Measurements from ENCODE around the gene PAM. TPM values are rescaled to one million over a fixed set of nuclear protein-coding genes. Genes with fewer than 3 reads are reported as not detected.

PAM gene
- total RNA-seq, 1 donor: 266 TPM

DNA sequence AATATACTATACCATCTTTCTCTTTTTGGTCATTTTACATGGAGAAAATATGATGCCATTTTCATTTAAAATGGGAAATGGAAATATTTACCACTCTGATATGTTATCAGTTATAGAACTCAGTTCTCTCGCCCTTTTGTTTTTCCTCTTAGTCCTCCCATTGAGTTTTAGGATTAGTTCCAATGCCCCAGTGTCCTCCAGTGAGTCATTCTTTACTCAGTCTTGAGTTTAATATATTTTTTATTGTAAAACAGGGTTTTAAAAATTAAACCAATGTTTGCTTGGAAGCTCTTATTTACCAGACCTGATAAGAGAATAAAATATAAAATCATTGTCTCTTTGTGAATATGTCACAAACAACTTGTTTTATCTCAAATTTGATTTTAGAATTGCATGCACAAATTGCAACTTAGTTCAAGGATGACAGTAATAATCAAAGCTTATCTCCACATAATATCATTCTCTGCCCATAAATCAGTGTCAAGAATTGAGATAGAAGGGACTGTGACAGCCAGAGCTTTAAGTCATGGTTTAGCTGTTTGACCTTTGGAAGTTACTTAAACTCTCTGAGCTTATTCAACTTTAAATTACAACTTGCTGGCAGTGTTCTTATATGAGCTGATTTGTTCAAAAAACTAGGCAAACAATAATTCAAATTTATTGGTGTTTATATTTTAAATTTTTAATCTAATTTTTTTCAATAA is 166.4 kb downstream of the PAM start:
- no peak overlapping the region for H3K4me3 ChIP-seq (ENCODE audit: low read depth, low read length)
- TF ChIP-seq, protein P1, sequence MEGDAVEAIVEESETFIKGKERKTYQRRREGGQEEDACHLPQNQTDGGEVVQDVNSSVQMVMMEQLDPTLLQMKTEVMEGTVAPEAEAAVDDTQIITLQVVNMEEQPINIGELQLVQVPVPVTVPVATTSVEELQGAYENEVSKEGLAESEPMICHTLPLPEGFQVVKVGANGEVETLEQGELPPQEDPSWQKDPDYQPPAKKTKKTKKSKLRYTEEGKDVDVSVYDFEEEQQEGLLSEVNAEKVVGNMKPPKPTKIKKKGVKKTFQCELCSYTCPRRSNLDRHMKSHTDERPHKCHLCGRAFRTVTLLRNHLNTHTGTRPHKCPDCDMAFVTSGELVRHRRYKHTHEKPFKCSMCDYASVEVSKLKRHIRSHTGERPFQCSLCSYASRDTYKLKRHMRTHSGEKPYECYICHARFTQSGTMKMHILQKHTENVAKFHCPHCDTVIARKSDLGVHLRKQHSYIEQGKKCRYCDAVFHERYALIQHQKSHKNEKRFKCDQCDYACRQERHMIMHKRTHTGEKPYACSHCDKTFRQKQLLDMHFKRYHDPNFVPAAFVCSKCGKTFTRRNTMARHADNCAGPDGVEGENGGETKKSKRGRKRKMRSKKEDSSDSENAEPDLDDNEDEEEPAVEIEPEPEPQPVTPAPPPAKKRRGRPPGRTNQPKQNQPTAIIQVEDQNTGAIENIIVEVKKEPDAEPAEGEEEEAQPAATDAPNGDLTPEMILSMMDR (IDR thresholded peaks at IDR 0.05; ENCODE audit: insufficient read depth, low read depth, low read length): no peak
- DNase-seq (ENCODE audit: low read depth): no peak

DNA sequence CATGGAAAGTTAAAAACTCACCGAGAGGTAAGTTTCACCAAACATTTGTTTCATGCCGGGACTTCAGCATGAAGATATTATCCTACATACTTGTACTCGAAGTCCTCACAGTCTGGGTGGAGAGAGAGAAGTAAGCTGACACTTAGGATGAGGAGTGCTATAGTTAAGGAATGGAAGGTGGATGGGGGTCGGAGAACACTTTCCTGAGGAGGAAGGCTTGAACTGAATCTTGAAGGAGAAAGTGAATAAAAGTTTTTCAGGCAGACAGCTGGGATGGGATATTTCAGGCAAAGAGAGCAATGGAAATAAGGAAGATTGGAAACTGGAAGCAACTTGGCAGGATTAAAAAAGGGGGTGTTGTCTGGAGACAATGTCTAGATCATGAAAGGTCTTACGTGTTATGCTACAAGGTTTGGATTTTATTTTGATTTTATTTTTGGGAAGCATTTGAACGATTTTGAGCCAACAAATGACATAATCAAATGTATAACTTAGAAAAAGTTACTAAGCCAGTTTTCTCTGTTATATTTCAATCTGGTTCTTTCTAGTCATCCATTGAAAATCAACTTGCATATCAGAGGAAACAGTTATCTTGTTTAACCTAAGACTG is 167.1 kb downstream of the PAM start:
- H3K4me3 ChIP-seq (ENCODE audit: low read depth, low read length): no peak overlapping the region
- TF ChIP-seq, protein P1 (IDR thresholded peaks at IDR 0.05; ENCODE audit: insufficient read depth, low read depth, low read length): no peak
- no peak for DNase-seq (ENCODE audit: low read depth)

DNA sequence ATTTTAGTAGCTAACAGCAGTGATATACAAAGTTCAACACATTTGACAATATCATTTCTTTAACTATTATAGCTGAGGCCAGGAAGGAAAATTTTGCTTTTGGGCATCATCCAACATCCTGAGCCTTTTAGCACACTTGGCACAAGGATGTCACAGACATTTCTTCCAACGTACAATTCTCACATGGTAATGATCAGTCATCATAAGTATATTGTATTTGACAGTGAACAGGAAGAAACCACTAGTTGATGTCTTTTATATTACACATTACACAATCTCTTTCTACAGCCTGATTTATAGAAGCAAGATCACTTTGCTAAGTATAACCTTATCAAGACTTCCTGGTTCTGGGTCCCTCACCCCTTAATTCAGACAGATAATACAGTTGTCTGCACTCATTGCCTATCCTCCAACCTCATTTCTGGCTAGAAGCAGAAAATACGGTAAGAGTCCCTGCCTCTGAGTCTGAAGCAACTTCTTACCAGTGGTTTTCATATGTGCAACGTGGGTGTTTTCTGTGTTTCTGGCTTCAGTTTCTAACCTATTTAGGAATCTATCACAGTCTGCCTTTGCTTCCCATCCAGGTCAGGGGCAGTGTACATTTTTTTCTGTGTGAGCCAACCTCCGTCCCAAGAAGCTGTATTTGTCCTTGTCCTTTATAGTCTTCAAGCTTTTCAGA is 167.8 kb downstream of the PAM start:
- TF ChIP-seq, protein P1 (IDR thresholded peaks at IDR 0.05; ENCODE audit: insufficient read depth, low read depth, low read length): no peak
- no peak for DNase-seq (ENCODE audit: low read depth)
- H3K4me3 ChIP-seq (ENCODE audit: low read depth, low read length): no peak overlapping the region

DNA sequence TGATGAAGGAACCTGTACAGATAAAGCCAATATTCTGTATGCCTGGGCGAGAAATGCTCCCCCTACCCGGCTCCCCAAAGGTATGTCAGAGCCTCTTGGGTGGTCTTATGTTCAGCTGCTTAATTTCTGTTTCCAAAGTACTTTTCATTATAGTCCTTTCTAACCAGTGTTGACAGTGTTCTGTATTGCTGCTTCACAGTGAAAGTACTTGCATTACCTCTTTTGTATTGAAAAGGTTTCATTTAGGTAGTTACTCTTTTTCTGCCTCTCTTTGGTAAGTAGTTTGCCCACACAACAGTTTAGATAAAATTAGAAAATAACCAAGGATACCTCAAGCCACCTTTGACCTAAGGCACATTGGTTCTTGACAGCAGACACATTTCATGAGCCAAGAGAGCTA is 169.9 kb downstream of the PAM start:
- no peak for DNase-seq (ENCODE audit: low read depth)
- no peak overlapping the region for H3K4me3 ChIP-seq (ENCODE audit: low read depth, low read length)
- TF ChIP-seq, protein P1 (IDR thresholded peaks at IDR 0.05; ENCODE audit: insufficient read depth, low read depth, low read length): no peak

DNA sequence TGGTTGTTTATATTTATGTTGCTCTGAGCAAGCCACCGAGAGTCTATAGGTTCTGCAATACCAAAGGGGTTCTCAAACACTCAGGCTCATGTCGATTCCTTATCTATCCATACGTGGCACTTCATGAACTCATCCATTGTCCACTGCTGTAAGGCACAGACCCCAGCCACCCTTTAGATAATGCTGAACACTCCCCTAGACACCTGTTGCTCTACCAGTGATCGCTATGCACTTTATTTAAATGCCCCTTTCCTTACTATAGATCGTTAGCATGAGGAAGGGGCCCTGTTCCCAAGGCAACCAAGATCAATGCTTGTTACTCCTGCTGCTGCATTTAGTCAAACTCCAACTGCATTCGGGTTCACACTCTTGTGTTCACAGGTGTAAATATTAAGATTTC is 171.9 kb downstream of the PAM start:
- TF ChIP-seq, protein P1 (IDR thresholded peaks at IDR 0.05; ENCODE audit: insufficient read depth, low read depth, low read length): no peak
- H3K4me3 ChIP-seq (ENCODE audit: low read depth, low read length): no peak overlapping the region
- DNase-seq (ENCODE audit: low read depth): no peak

DNA sequence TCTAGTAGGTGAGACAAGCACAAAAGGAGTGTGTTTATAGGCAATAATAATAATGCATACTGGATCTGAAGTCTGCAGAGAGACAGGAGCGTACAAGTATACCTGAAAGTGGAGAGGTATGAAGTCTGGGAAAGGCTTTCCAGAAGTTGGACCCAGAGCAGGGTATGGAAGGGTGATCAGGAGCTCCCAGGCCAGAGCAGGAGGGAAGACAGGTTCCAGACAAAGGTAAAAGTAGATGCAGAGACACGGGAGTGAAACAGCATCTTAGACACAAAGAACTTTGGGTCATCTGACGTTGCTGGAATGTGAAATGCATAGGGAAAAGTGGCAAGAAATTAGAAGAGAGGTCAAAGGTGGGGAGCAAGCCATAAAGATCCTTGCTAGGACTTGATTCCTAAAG is 175.1 kb downstream of the PAM start:
- no peak for DNase-seq (ENCODE audit: low read depth)
- TF ChIP-seq, protein P1 (IDR thresholded peaks at IDR 0.05; ENCODE audit: insufficient read depth, low read depth, low read length): no peak
- no peak overlapping the region for H3K4me3 ChIP-seq (ENCODE audit: low read depth, low read length)
